C4-2B (cell line): ENCODE measurements around the gene ADAM8.

ENCODE experiments used
- H3K27ac ChIP-seq: fragments of 450-650 bp; 2 replicates; pipeline ENCODE4 v1.5.1; 2017
- ZFX ChIP-seq: fragments of 450-650 bp; IDR thresholded peaks from 2 replicates; pipeline ENCODE4 v1.6.1; 2017
- TF ChIP-seq, protein P1 (sequence below): fragments of 450-650 bp; conservative IDR thresholded peaks from 2 replicates; pipeline ENCODE4 v1.5.1; 2017; ENCODE audit warnings: mild to moderate bottlenecking

The ADAM8 gene

GRCh38 chr10:133280391-133281059, 3.9 kb upstream of the ADAM8 start:
- no peak overlapping the region for H3K27ac ChIP-seq
- TF ChIP-seq, protein P1, sequence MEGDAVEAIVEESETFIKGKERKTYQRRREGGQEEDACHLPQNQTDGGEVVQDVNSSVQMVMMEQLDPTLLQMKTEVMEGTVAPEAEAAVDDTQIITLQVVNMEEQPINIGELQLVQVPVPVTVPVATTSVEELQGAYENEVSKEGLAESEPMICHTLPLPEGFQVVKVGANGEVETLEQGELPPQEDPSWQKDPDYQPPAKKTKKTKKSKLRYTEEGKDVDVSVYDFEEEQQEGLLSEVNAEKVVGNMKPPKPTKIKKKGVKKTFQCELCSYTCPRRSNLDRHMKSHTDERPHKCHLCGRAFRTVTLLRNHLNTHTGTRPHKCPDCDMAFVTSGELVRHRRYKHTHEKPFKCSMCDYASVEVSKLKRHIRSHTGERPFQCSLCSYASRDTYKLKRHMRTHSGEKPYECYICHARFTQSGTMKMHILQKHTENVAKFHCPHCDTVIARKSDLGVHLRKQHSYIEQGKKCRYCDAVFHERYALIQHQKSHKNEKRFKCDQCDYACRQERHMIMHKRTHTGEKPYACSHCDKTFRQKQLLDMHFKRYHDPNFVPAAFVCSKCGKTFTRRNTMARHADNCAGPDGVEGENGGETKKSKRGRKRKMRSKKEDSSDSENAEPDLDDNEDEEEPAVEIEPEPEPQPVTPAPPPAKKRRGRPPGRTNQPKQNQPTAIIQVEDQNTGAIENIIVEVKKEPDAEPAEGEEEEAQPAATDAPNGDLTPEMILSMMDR: no peak
- no peak for TF ChIP-seq ZFX

GRCh38 chr10:133279326-133280226, 2.9 kb upstream of the ADAM8 start:
- TF ChIP-seq, protein P1: no peak
- TF ChIP-seq ZFX: no peak
- H3K27ac ChIP-seq: no peak overlapping the region; the same call in 1 of the 2 replicates

- peak overlapping the region; percentile 9 for H3K27ac ChIP-seq
- TF ChIP-seq, protein P1: no peak
- TF ChIP-seq ZFX: no peak
Measured at GRCh38 chr10:133278577-133279265, 2.1 kb upstream of the ADAM8 start.

DNA sequence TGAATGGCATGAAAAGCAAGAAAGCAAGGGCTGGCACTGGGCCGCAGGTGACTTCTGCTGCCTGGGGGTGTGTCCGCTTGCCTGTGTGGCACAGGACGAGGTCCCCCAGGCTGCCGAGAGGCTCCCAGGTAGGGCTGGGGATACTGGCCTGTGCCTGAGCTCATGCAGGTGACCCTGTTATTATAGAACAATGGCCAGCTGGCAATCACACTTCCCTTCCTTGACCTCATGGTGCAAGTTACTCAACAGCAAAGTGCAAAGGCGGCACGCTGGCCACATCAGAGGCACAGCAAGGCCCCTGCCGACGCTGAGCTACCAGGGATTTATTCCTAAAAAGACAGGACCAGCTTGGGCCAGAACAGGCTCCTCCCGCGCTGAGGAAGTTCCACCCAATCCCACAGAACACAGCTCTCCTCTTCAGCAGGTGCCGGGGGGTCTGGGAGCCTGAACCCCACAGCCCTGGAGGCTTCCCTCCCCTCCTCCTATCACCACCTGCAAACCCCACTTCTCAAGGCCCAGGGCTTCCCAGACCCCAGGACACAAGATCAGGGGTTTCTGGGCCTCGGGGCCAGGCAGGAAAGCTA, 1.4 kb upstream of the ADAM8 start:
- TF ChIP-seq ZFX: no peak
- TF ChIP-seq, protein P1: no peak
- H3K27ac ChIP-seq: peak overlapping the region; percentile 9

DNA sequence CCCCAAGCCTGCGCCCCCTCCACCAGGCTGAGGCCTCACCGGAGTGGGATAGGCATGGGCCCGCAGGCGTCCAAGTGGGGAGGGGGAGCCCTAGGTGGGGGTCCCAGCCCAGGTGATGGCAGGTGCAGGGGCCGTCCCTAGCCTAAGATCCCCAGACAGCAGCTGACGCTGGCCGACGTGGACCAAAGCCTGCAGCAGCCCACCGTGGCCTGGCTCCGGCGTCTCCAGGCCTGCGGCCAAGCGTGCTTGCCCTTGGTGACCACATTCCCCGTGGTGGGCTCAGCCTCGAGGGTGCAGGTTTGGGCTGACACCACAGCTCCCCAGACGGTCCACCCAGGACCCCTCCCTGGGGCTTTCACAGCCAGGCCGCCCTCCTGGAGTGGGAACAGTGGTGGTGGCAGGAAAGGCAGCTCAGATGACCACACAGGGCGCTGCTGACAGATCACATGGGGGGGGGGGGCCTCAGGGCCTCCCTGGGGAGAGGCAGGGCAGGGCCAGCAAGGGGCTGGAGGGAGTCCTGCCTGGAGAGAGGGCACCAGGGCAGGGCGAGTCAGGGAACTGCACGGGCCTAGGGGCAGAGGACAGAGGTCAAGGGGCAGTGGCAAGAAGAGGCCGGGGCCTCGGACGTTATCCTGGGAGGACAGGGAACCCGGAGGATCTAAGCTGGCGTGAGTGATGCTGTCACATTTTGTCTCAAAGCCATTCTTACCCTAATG, 767 bp upstream of the ADAM8 start:
- peak overlapping the region; percentile 9; the same call in 1 of the 2 replicates for H3K27ac ChIP-seq
- no peak for TF ChIP-seq ZFX
- TF ChIP-seq, protein P1: no peak

DNA sequence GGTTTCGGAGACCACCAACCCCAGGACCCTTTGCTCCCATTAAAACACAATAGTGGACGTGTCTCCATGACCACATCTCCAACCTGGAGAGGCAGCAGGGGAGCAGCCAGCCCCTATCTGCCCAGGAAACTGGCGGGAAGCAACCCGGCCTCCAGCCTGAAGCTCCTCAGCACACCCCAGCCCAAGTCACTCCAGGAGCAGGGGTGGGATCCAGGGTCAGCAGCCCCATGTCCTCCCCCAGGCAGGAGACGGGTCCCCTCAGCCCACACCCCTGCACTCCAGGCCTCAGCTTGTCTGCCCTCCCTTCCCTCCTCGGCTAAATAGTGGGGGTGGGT, 601 bp downstream of the ADAM8 start:
- no peak overlapping the region for H3K27ac ChIP-seq
- no peak for TF ChIP-seq ZFX
- TF ChIP-seq, protein P1: no peak
